Breast epithelium (tissue), 3 donors: ENCODE measurements around the gene WFDC2.

ENCODE experiments used
- POLR2AphosphoS5 ChIP-seq, 3 donors: sonication (generic); formaldehyde crosslinking; IDR thresholded peaks; one replicate each; pipeline ENCODE4 v1.6.1; 2017; ENCODE audit warnings: antibody characterized with exemption in 3 of 3
- TF ChIP-seq, protein P1 (sequence below), 3 donors: fragments of 450-650 bp; IDR thresholded peaks; one replicate each; pipeline ENCODE4 v1.5.1; 2016 to 2017; ENCODE audit warnings: antibody characterized with exemption in 3 of 3, mild to moderate bottlenecking in 3 of 3, moderate library complexity in 3 of 3

- TF ChIP-seq, protein P1, sequence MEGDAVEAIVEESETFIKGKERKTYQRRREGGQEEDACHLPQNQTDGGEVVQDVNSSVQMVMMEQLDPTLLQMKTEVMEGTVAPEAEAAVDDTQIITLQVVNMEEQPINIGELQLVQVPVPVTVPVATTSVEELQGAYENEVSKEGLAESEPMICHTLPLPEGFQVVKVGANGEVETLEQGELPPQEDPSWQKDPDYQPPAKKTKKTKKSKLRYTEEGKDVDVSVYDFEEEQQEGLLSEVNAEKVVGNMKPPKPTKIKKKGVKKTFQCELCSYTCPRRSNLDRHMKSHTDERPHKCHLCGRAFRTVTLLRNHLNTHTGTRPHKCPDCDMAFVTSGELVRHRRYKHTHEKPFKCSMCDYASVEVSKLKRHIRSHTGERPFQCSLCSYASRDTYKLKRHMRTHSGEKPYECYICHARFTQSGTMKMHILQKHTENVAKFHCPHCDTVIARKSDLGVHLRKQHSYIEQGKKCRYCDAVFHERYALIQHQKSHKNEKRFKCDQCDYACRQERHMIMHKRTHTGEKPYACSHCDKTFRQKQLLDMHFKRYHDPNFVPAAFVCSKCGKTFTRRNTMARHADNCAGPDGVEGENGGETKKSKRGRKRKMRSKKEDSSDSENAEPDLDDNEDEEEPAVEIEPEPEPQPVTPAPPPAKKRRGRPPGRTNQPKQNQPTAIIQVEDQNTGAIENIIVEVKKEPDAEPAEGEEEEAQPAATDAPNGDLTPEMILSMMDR (IDR thresholded peaks at IDR 0.05) = no peak
- TF ChIP-seq POLR2AphosphoS5 (IDR thresholded peaks at IDR 0.05) = no peak
Measured at GRCh38 chr20:45485388-45485787, 15.8 kb downstream of the WFDC2 start.
